Spinal cord (tissue), 10 donors: Measurements from ENCODE around the gene ARHGEF28. TPM values are rescaled to one million over a fixed set of nuclear protein-coding genes. Genes with fewer than 3 reads are reported as not detected.

Source experiments
- DNase-seq, 6 donors: peaks; one replicate each; pipeline versions ENCODE4 v3.0.0 to v3.0.0-alpha.2; 2013 to 2015; ENCODE audit warnings: low spot score in 6 of 6, low read depth in 4 of 6
- H3K27ac ChIP-seq: one replicate; pipeline ENCODE4 v1.5.1; 2013; ENCODE audit warnings: low read depth, low read length, control low read depth
- H3K27me3 ChIP-seq: one replicate; pipeline ENCODE4 v1.6.1; 2013; ENCODE audit warnings: low read length; ENCODE audit not compliant: control insufficient read depth, insufficient read depth
- H3K36me3 ChIP-seq: one replicate; pipeline ENCODE4 v1.6.1; 2013; ENCODE audit warnings: low read length; ENCODE audit not compliant: control insufficient read depth, insufficient read depth
- H3K4me1 ChIP-seq: one replicate; pipeline ENCODE4 v1.6.1; 2013; ENCODE audit warnings: low read length; ENCODE audit not compliant: control insufficient read depth, insufficient read depth
- H3K4me3 ChIP-seq: one replicate; pipeline ENCODE4 v1.5.1; 2013; ENCODE audit warnings: low read depth, low read length, control low read depth
- H3K9me3 ChIP-seq: one replicate; pipeline ENCODE4 v1.6.1; 2013; ENCODE audit warnings: low read length; ENCODE audit not compliant: control insufficient read depth, insufficient read depth
- WGBS: methylation state at CpG from one replicate; pipeline ENCODE4 v1.1.5; 2013; ENCODE audit warnings: missing lambda C conversion rate; ENCODE audit not compliant: insufficient coverage; 5-methylcytosine and 5-hydroxymethylcytosine counted together
- polyA plus RNA-seq, 2 donors: library from polyadenylated mRNA; unstranded; fragments of 120-200 nt; gene quantifications; one replicate each; pipeline ENCODE4 v1.2.1, GENCODE V29; 2013; ENCODE audit not compliant: insufficient read length in 2 of 2
- total RNA-seq, 2 donors: library from RNA; depleted of rRNA in 1 of 2; stranded (reverse); fragments of 120-200 nt in 1 of 2; fragments of >200 nt in 1 of 2; gene quantifications; one replicate each; pipeline versions ENCODE4 v1.2.3 to v1.2.4, GENCODE V29; 2013 to 2014
- donor health status: healthy.

ARHGEF28 gene
- total and polyA plus RNA-seq, 4 donors, result 13.6 to 25.7 (median 14.3) TPM

- no peaks in the 10 kb centered on the region for H3K9me3 ChIP-seq
- no peak overlapping the region for H3K4me3 ChIP-seq
- no peaks in the 10 kb centered on the region for H3K36me3 ChIP-seq
- H3K27ac ChIP-seq, result no peak overlapping the region
- no peaks in the 10 kb centered on the region for H3K27me3 ChIP-seq
- H3K4me1 ChIP-seq, result peaks cover 20% of the 10 kb centered on the region
- 100% methylated on average over 1 of the region's 2 CpGs for WGBS
- no peak for DNase-seq
These were observed 26.4 kb downstream of the ARHGEF28 start for GRCh38 chr5:73652391-73652790.

GRCh38 chr5:73654171-73654811 is 28.3 kb downstream of the ARHGEF28 start:
- H3K36me3 ChIP-seq, result no peaks in the 10 kb centered on the region
- DNase-seq, result peak in 1 of 6 donors; percentile 21
- no peaks in the 10 kb centered on the region for H3K27me3 ChIP-seq
- no peaks in the 10 kb centered on the region for H3K9me3 ChIP-seq
- peak overlapping the region; percentile 89 for H3K27ac ChIP-seq
- no peak overlapping the region for H3K4me3 ChIP-seq
- 65% methylated on average over 3 of the region's 3 CpGs for WGBS
- H3K4me1 ChIP-seq, result peaks cover 20% of the 10 kb centered on the region

- WGBS, result 42% methylated on average over 1 of the region's 2 CpGs
- Histone ChIP-seq H3K27me3 (no peaks in the 10 kb centered on the region), H3K36me3 (no peaks in the 10 kb centered on the region), H3K4me3 (no peak overlapping the region), H3K9me3 (no peaks in the 10 kb centered on the region), H3K4me1 (peaks cover 20% of the 10 kb centered on the region), H3K27ac (peak overlapping the region; percentile 89)
- DNase-seq, result peak in 3 of 6 donors; percentile 28 to 95 (median 83)
These were observed 28.9 kb downstream of the ARHGEF28 start for GRCh38 chr5:73654819-73655318.

GRCh38 chr5:73655521-73656160 is 29.6 kb downstream of the ARHGEF28 start:
- WGBS, result 83% methylated on average over 4 of the region's 6 CpGs
- H3K27ac ChIP-seq, result peak overlapping the region; percentile 89
- H3K9me3 ChIP-seq, result no peaks in the 10 kb centered on the region
- H3K4me3 ChIP-seq, result no peak overlapping the region
- H3K27me3 ChIP-seq, result no peaks in the 10 kb centered on the region
- no peaks in the 10 kb centered on the region for H3K36me3 ChIP-seq
- peak in 1 of 6 donors; percentile 81 for DNase-seq
- peaks cover 18% of the 10 kb centered on the region for H3K4me1 ChIP-seq

- Histone ChIP-seq H3K9me3 (no peaks in the 10 kb centered on the region), H3K4me1 (peaks cover 4% of the 10 kb centered on the region), H3K4me3 (no peak overlapping the region), H3K36me3 (no peaks in the 10 kb centered on the region), H3K27ac (no peak overlapping the region), H3K27me3 (no peaks in the 10 kb centered on the region)
- no peak for DNase-seq
- 83% methylated on average over 1 of the region's 3 CpGs for WGBS
These were observed 35.8 kb downstream of the ARHGEF28 start for GRCh38 chr5:73661753-73662152.

- Histone ChIP-seq H3K36me3 (no peaks in the 10 kb centered on the region), H3K27ac (no peak overlapping the region), H3K27me3 (no peaks in the 10 kb centered on the region), H3K4me1 (peaks cover 4% of the 10 kb centered on the region), H3K4me3 (no peak overlapping the region), H3K9me3 (no peaks in the 10 kb centered on the region)
- no peak for DNase-seq
- 78% methylated on average over 6 of the region's 7 CpGs for WGBS
These were observed 37.3 kb downstream of the ARHGEF28 start for GRCh38 chr5:73663161-73663859.

GRCh38 chr5:73663860-73664240 is 37.9 kb downstream of the ARHGEF28 start:
- DNase-seq, result no peak
- Histone ChIP-seq H3K4me3 (no peak overlapping the region), H3K27me3 (no peaks in the 10 kb centered on the region), H3K27ac (no peak overlapping the region), H3K36me3 (no peaks in the 10 kb centered on the region), H3K4me1 (peaks cover 4% of the 10 kb centered on the region), H3K9me3 (no peaks in the 10 kb centered on the region)
- WGBS, result 86% methylated on average over 1 of the region's 2 CpGs

GRCh38 chr5:73664796-73665195 is 38.8 kb downstream of the ARHGEF28 start:
- no peak overlapping the region for H3K4me3 ChIP-seq
- H3K27ac ChIP-seq, result no peak overlapping the region
- H3K27me3 ChIP-seq, result no peaks in the 10 kb centered on the region
- H3K4me1 ChIP-seq, result peaks cover 4% of the 10 kb centered on the region
- no peaks in the 10 kb centered on the region for H3K9me3 ChIP-seq
- DNase-seq, result no peak
- H3K36me3 ChIP-seq, result no peaks in the 10 kb centered on the region

- WGBS, result 87% methylated on average over 3 of the region's 4 CpGs
- no peaks in the 10 kb centered on the region for H3K27me3 ChIP-seq
- no peak for DNase-seq
- H3K36me3 ChIP-seq, result no peaks in the 10 kb centered on the region
- no peaks in the 10 kb centered on the region for H3K9me3 ChIP-seq
- peaks cover 4% of the 10 kb centered on the region for H3K4me1 ChIP-seq
- H3K4me3 ChIP-seq, result no peak overlapping the region
- no peak overlapping the region for H3K27ac ChIP-seq
These were observed 40.9 kb downstream of the ARHGEF28 start for GRCh38 chr5:73666891-73667290.
